HG03571 (cell line): ENCODE measurements around the gene PMS2.
"Not testable (repeated sequence)": the region's sequence is repeated elsewhere in the genome, so short reads cannot be mapped to it uniquely, and the experiment has no call there.

Experiments used
- ATAC-seq: cut with Tn5 transposase; IDR thresholded peaks from one replicate; pipeline ENCODE4 v1.9.1; 2021; ENCODE audit not compliant: unreplicated experiment

PMS2 gene

GRCh38 chr7:5924180-5924579 lies 84.7 kb downstream of the PMS2 start:
- not testable (repeated sequence) for ATAC-seq
